H9 (cell line): Measurements from ENCODE around the gene EPB41L2. TPM values are rescaled to one million over a fixed set of nuclear protein-coding genes. Genes with fewer than 3 reads are reported as not detected.

ENCODE experiments used
- DNase-seq: peaks from one replicate; pipeline ENCODE4 v3.0.0-alpha.2; 2017
- H2AFZ ChIP-seq: one replicate; pipeline ENCODE4 v1.6.1; 2013; ENCODE audit warnings: mild to moderate bottlenecking, low read length, control low read depth, moderate library complexity
- H2AK5ac ChIP-seq: 2 replicates; pipeline ENCODE4 v1.6.1; 2013; ENCODE audit warnings: low read length, control low read depth, mixed read lengths; ENCODE audit not compliant: insufficient read length
- H2BK120ac ChIP-seq: one replicate; pipeline ENCODE4 v1.6.1; 2013; ENCODE audit warnings: low read depth, mild to moderate bottlenecking, low read length, control low read depth, inconsistent platforms; ENCODE audit not compliant: poor library complexity, severe bottlenecking
- H2BK12ac ChIP-seq: 2 replicates; pipeline ENCODE4 v1.6.1; 2013; ENCODE audit warnings: low read length, control low read depth, mixed read lengths, low read depth; ENCODE audit not compliant: insufficient read length
- H2BK15ac ChIP-seq: 2 replicates; pipeline ENCODE4 v1.6.1; 2013; ENCODE audit warnings: low read depth, low read length, control low read depth
- H2BK20ac ChIP-seq: one replicate; pipeline ENCODE4 v1.6.1; 2013; ENCODE audit warnings: low read depth, mild to moderate bottlenecking, low read length, control low read depth, inconsistent platforms; ENCODE audit not compliant: poor library complexity, severe bottlenecking
- H2BK5ac ChIP-seq: 2 replicates; pipeline ENCODE4 v1.6.1; 2013; ENCODE audit warnings: low read length, control low read depth, mixed read lengths; ENCODE audit not compliant: insufficient read length
- H3K14ac ChIP-seq: 2 replicates; pipeline ENCODE4 v1.6.1; 2013; ENCODE audit warnings: low read length, control low read depth; ENCODE audit not compliant: insufficient read depth
- H3K18ac ChIP-seq: 2 replicates; pipeline ENCODE4 v1.6.1; 2013; ENCODE audit warnings: low read depth, mild to moderate bottlenecking, mixed read lengths, low read length, control low read depth; ENCODE audit not compliant: insufficient read length
- H3K23ac ChIP-seq: 2 replicates; pipeline ENCODE4 v1.6.1; 2013; ENCODE audit warnings: low read length, control low read depth, mixed read lengths, low read depth; ENCODE audit not compliant: insufficient read length
- H3K23me2 ChIP-seq: 2 replicates; pipeline ENCODE4 v1.6.1; 2013; ENCODE audit warnings: low read depth, mild to moderate bottlenecking, mixed read lengths, low read length, control low read depth; ENCODE audit not compliant: insufficient read length, poor library complexity, severe bottlenecking
- H3K27ac ChIP-seq: 2 replicates; pipeline ENCODE4 v1.5.1; 2013; ENCODE audit warnings: low read length, control low read depth, mixed read lengths, low read depth; ENCODE audit not compliant: insufficient read length
- H3K27me3 ChIP-seq: 2 replicates; pipeline ENCODE4 v1.6.1; 2013; ENCODE audit warnings: low read length, control low read depth, inconsistent platforms; ENCODE audit not compliant: insufficient read depth
- H3K4ac ChIP-seq: 2 replicates; pipeline ENCODE4 v1.6.1; 2013; ENCODE audit warnings: low read depth, mild to moderate bottlenecking, control low read depth, inconsistent platforms, low read length, moderate library complexity
- H3K4me1 ChIP-seq: 2 replicates; pipeline ENCODE4 v1.6.1; 2013; ENCODE audit warnings: low read length, control low read depth, inconsistent platforms; ENCODE audit not compliant: insufficient read depth
- H3K4me2 ChIP-seq: 2 replicates; pipeline ENCODE4 v1.6.1; 2013; ENCODE audit warnings: low read length, control low read depth, mixed read lengths; ENCODE audit not compliant: insufficient read length, insufficient read depth
- H3K56ac ChIP-seq: 2 replicates; pipeline ENCODE4 v1.6.1; 2013; ENCODE audit warnings: low read depth, mild to moderate bottlenecking, mixed read lengths, low read length, control low read depth; ENCODE audit not compliant: insufficient read length
- H3K79me1 ChIP-seq: 2 replicates; pipeline ENCODE4 v1.6.1; 2013; ENCODE audit warnings: low read depth, mild to moderate bottlenecking, moderate library complexity, low read length, control low read depth, inconsistent platforms; ENCODE audit not compliant: insufficient read depth, poor library complexity, severe bottlenecking
- H3K79me2 ChIP-seq: 2 replicates; pipeline ENCODE4 v1.6.1; 2013; ENCODE audit warnings: low read length, control low read depth, inconsistent platforms; ENCODE audit not compliant: insufficient read depth
- H3K9ac ChIP-seq: 2 replicates; pipeline ENCODE4 v1.6.1; 2013; ENCODE audit warnings: low read length, control low read depth, mixed read lengths; ENCODE audit not compliant: insufficient read length; ENCODE audit errors: extremely low read depth
- H3K9me3 ChIP-seq: one replicate; pipeline ENCODE4 v1.6.1; 2013; ENCODE audit warnings: low read depth, low read length, inconsistent platforms; ENCODE audit not compliant: control insufficient read depth
- H3T11ph ChIP-seq: one replicate; pipeline ENCODE4 v1.6.1; 2013; ENCODE audit warnings: mild to moderate bottlenecking, low read length, control low read depth, inconsistent platforms
- H4K20me1 ChIP-seq: one replicate; pipeline ENCODE4 v1.6.1; 2013; ENCODE audit not compliant: control insufficient read depth, insufficient read length, insufficient read depth
- H4K5ac ChIP-seq: 2 replicates; pipeline ENCODE4 v1.6.1; 2013; ENCODE audit warnings: low read depth, mild to moderate bottlenecking, mixed read lengths, low read length, control low read depth; ENCODE audit not compliant: insufficient read length
- H4K8ac ChIP-seq: replicated peaks from 2 replicates; pipeline ENCODE4 v1.6.1; 2013; ENCODE audit warnings: low read length, control low read depth, mixed read lengths, low read depth; ENCODE audit not compliant: insufficient read length
- H4K91ac ChIP-seq: 2 replicates; pipeline ENCODE4 v1.6.1; 2013; ENCODE audit warnings: low read depth, mild to moderate bottlenecking, moderate library complexity, mixed read lengths, low read length, control low read depth; ENCODE audit not compliant: insufficient read length
- H3K27ac Mint-ChIP-seq, 3 experiments: 2 replicates in 2 of 3; 3 replicates in 1 of 3; pipeline ENCODE4 v1.8.0; 2020 to 2021; ENCODE audit warnings: mixed read lengths in 3 of 3, mild to moderate bottlenecking in 1 of 3, moderate library complexity in 1 of 3
- H3K27me3 Mint-ChIP-seq: 2 replicates; pipeline ENCODE4 v1.8.0; 2021; ENCODE audit warnings: low read depth, mild to moderate bottlenecking, moderate library complexity, mixed read lengths
- H3K36me3 Mint-ChIP-seq, 3 experiments: 2 replicates in 2 of 3; 3 replicates in 1 of 3; pipeline ENCODE4 v1.8.0; 2020 to 2021; ENCODE audit warnings: low read depth in 3 of 3, mixed read lengths in 3 of 3; ENCODE audit not compliant: insufficient read depth in 1 of 3
- H3K4me1 Mint-ChIP-seq, 2 experiments: 2 replicates each; pipeline ENCODE4 v1.8.0; 2020; ENCODE audit warnings: mixed read lengths in 2 of 2
- H3K4me3 Mint-ChIP-seq, 2 experiments: 2 replicates in 1 of 2; 3 replicates in 1 of 2; pipeline ENCODE4 v1.8.0; 2020 to 2021; ENCODE audit warnings: mild to moderate bottlenecking in 2 of 2, mixed read lengths in 2 of 2, moderate library complexity in 1 of 2
- H3K9me3 Mint-ChIP-seq, 2 experiments: 2 replicates in 1 of 2; 3 replicates in 1 of 2; pipeline ENCODE4 v1.8.0; 2020; ENCODE audit warnings: mild to moderate bottlenecking in 2 of 2, mixed read lengths in 2 of 2, moderate library complexity in 1 of 2
- WGBS: extraction: QIAGEN DNeasy Blood & Tissue Kit; methylation state at CpG from one replicate; pipeline ENCODE4 v1.1.7; 2013; ENCODE audit warnings: missing lambda C conversion rate, low lambda C conversion rate, mixed read lengths; ENCODE audit not compliant: insufficient read length; ENCODE audit errors: extremely low coverage; 5-methylcytosine and 5-hydroxymethylcytosine counted together
- total RNA-seq: library from RNA; stranded (reverse); gene quantifications from 2 replicates; pipeline ENCODE4 v1.2.1, GENCODE V29; 2021
- TF ChIP-seq, protein P1 (sequence below): fragments of 200-600 bp; sonication (generic); conservative IDR thresholded peaks from 3 replicates; pipeline ENCODE4 v1.8.0; 2021; ENCODE audit warnings: antibody characterized with exemption, mild to moderate bottlenecking

The EPB41L2 gene
- total RNA-seq, 1 experiment from 2014 or later: 90.2 TPM

DNA sequence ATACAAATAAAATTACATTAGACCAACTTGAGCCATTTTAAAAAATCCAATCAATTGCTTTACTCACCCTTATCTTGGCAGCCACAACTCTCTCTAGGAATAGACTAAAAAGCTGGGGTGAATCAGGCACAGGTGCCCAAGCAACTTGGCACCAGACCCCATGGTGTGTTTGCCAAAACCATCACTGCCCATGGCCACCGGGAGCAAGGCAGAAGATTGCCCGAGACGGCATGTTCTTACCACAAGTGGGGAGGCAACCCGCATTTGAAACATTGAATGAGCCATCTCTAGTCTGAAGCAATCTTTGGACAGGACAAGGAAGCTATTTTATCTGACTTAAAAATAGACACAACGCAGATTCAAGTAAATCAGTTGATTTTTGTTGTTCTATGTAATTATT is 166.8 kb downstream of the EPB41L2 start:
- no peak overlapping the region for H3K18ac ChIP-seq
- no peaks in the 10 kb centered on the region for H3K9me3 ChIP-seq
- H2AK5ac ChIP-seq: no peak overlapping the region
- no peak overlapping the region for H4K5ac ChIP-seq
- H3K9ac ChIP-seq: no peak overlapping the region
- DNase-seq: no peak
- WGBS: no CpG with 5 or more reads among the region's 5 CpGs
- no peak overlapping the region for H3T11ph ChIP-seq
- no peak overlapping the region for H3K14ac ChIP-seq
- H3K23me2 ChIP-seq: no peaks in the 10 kb centered on the region
- H3K79me2 ChIP-seq: no peaks in the 10 kb centered on the region
- H4K91ac ChIP-seq: no peak overlapping the region
- no peak overlapping the region for H2AFZ ChIP-seq
- no peaks in the 10 kb centered on the region for H3K27me3 Mint-ChIP-seq
- no peaks in the 10 kb centered on the region for H3K79me1 ChIP-seq
- H3K4ac ChIP-seq: no peak overlapping the region
- no peak overlapping the region for H3K56ac ChIP-seq
- H4K8ac ChIP-seq: no peak overlapping the region
- no peaks in the 10 kb centered on the region; the same call in 1 of the 2 replicates for H3K4me1 ChIP-seq
- no peak overlapping the region for H3K4me2 ChIP-seq
- no peak overlapping the region for H2BK20ac ChIP-seq
- H2BK15ac ChIP-seq: no peak overlapping the region
- no peak overlapping the region for H3K27ac Mint-ChIP-seq
- no peak overlapping the region for H3K4me3 Mint-ChIP-seq
- no peak overlapping the region for H3K23ac ChIP-seq
- no peaks in the 10 kb centered on the region for H3K4me1 Mint-ChIP-seq
- H3K27ac ChIP-seq: no peak overlapping the region
- no peaks in the 10 kb centered on the region for H3K9me3 Mint-ChIP-seq
- no peaks in the 10 kb centered on the region for H4K20me1 ChIP-seq
- TF ChIP-seq, protein P1, sequence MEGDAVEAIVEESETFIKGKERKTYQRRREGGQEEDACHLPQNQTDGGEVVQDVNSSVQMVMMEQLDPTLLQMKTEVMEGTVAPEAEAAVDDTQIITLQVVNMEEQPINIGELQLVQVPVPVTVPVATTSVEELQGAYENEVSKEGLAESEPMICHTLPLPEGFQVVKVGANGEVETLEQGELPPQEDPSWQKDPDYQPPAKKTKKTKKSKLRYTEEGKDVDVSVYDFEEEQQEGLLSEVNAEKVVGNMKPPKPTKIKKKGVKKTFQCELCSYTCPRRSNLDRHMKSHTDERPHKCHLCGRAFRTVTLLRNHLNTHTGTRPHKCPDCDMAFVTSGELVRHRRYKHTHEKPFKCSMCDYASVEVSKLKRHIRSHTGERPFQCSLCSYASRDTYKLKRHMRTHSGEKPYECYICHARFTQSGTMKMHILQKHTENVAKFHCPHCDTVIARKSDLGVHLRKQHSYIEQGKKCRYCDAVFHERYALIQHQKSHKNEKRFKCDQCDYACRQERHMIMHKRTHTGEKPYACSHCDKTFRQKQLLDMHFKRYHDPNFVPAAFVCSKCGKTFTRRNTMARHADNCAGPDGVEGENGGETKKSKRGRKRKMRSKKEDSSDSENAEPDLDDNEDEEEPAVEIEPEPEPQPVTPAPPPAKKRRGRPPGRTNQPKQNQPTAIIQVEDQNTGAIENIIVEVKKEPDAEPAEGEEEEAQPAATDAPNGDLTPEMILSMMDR: no peak
- H3K27me3 ChIP-seq: no peaks in the 10 kb centered on the region
- H2BK5ac ChIP-seq: no peak overlapping the region
- H3K36me3 Mint-ChIP-seq: peaks cover 5 to 11% (median 9%) of the 10 kb centered on the region in 3 experiments; a peak in 5 of 7 replicates
- H2BK120ac ChIP-seq: no peak overlapping the region
- no peak overlapping the region for H2BK12ac ChIP-seq
